GM10248 (cell line): ENCODE results near the gene FUT7.

ENCODE experiments used
- CTCF ChIA-PET: fragments of 300-600 bp; sonication (Branson Sonifier 250); formaldehyde crosslinking; extraction: SDS; loops from one replicate; lab custom pipeline; 2021; ENCODE audit warnings: antibody characterized with exemption; lab: Yijun Ruan, JAX
- POLR2A ChIA-PET: fragments of 350-650 bp; sonication (Branson Sonifier 250); formaldehyde crosslinking; extraction: SDS; loops from one replicate; lab custom pipeline; 2020; ENCODE audit warnings: antibody characterized with exemption; lab: Yijun Ruan, JAX
- DNase-seq: peaks from one replicate; pipeline ENCODE4 v3.0.0; 2012; ENCODE audit errors: extremely low spot score
- TF ChIP-seq, protein P1 (sequence below): IDR thresholded peaks from 2 replicates; pipeline ENCODE4 v1.5.1; 2012; ENCODE audit warnings: mild to moderate bottlenecking, low read depth; ENCODE audit errors: extremely low read depth, missing control alignments, control extremely low read depth

Gene FUT7

GRCh38 chr9:137039611-137040366, 7.9 kb upstream of the FUT7 start:
- ChIA-PET POLR2A (no interaction called here), CTCF (interaction anchor here (1.0 to 2.1 kb wide), 4 partner anchors 10 to 92 kb away, joined by 3 to 7 read pairs (median 6); no protein-coding TSS in a partner anchor)
- TF ChIP-seq, protein P1, sequence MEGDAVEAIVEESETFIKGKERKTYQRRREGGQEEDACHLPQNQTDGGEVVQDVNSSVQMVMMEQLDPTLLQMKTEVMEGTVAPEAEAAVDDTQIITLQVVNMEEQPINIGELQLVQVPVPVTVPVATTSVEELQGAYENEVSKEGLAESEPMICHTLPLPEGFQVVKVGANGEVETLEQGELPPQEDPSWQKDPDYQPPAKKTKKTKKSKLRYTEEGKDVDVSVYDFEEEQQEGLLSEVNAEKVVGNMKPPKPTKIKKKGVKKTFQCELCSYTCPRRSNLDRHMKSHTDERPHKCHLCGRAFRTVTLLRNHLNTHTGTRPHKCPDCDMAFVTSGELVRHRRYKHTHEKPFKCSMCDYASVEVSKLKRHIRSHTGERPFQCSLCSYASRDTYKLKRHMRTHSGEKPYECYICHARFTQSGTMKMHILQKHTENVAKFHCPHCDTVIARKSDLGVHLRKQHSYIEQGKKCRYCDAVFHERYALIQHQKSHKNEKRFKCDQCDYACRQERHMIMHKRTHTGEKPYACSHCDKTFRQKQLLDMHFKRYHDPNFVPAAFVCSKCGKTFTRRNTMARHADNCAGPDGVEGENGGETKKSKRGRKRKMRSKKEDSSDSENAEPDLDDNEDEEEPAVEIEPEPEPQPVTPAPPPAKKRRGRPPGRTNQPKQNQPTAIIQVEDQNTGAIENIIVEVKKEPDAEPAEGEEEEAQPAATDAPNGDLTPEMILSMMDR = no peak
- DNase-seq = no peak

DNA sequence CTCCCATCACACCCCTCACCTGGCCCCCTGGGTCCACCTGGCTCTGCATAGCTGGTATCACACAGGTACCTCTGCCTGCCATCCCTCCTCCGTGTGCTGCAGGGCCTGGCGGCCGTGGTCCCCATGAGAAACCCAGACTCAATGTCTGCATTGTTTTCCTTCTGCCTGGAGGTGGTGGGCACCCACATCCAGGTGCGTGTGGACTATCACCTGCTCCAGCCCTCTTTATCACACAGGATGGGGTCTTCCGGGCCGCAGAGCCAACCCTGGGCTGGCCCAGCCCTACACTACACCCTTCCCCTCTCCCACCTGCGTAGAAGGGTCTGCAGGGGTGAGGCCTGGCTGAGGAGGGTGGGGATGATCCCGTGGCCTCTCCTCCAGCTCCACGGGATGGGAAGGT, 7.0 kb upstream of the FUT7 start:
- POLR2A ChIA-PET = no interaction called here
- no peak for DNase-seq
- TF ChIP-seq, protein P1 = no peak
- CTCF ChIA-PET = interaction anchor here (1.0 to 2.1 kb wide), 2 partner anchors 9 to 28 kb away, joined by 3 to 6 read pairs; no protein-coding TSS in a partner anchor

GRCh38 chr9:137037483-137037882, 5.6 kb upstream of the FUT7 start:
- ChIA-PET POLR2A (no interaction called here), CTCF (interaction anchor here (1.1 to 9.4 kb wide), 6 partner anchors 9 to 199 kb away, joined by 3 to 202 read pairs (median 54); partner anchors contain the start of genes C8G, FBXW5, NPDC1 and SAPCD2)
- DNase-seq = no peak
- TF ChIP-seq, protein P1 = no peak

GRCh38 chr9:137037035-137037434, 5.1 kb upstream of the FUT7 start:
- ChIA-PET CTCF (interaction anchor here (1.3 to 9.4 kb wide), 5 partner anchors 12 to 200 kb away, joined by 3 to 202 read pairs (median 68); partner anchors contain the start of genes C8G, FBXW5, NPDC1 and SAPCD2), POLR2A (no interaction called here)
- TF ChIP-seq, protein P1 = no peak
- DNase-seq = no peak

- ChIA-PET POLR2A (interaction anchor here (0.7 kb wide), 1 partner anchor 205 kb away, joined by 3 read pairs; the partner anchor contains the start of gene TUBB4B), CTCF (interaction anchor here (0.7 to 9.4 kb wide), 49 partner anchors 8 to 268 kb away, joined by 3 to 202 read pairs (median 7); partner anchors contain the start of genes AJM1, C8G, CLIC3 and FBXW5)
- TF ChIP-seq, protein P1 = no peak
- no peak for DNase-seq
Observed at GRCh38 chr9:137035937-137036336, 4.0 kb upstream of the FUT7 start.

GRCh38 chr9:137035507-137035834, 3.6 kb upstream of the FUT7 start:
- ChIA-PET POLR2A (interaction anchor here (0.7 to 1.3 kb wide), 2 partner anchors 205 to 316 kb away, joined by 3 to 4 read pairs; partner anchors contain the start of gene TUBB4B), CTCF (interaction anchor here (0.6 to 9.4 kb wide), 61 partner anchors 9 to 363 kb away, joined by 3 to 202 read pairs (median 5); partner anchors contain the start of genes AJM1, C8G, CLIC3 and FBXW5)
- TF ChIP-seq, protein P1 = peak; percentile 27
- no peak for DNase-seq
